HEK293T (cell line): ENCODE results near the gene ABCA3.

Experiments used
- CTCF ChIA-PET: fragments of 350-600 bp; formaldehyde crosslinking; extraction: SDS; loops from one replicate; lab custom pipeline; 2021; ENCODE audit warnings: antibody characterized with exemption, inconsistent platforms; lab: Yijun Ruan, JAX
- POLR2A ChIA-PET: fragments of 350-600 bp; formaldehyde crosslinking; extraction: SDS; loops from one replicate; lab custom pipeline; 2020; ENCODE audit warnings: antibody characterized with exemption, inconsistent platforms; lab: Yijun Ruan, JAX
- DNase-seq: peaks from one replicate; pipeline ENCODE4 v3.0.0; 2012; ENCODE audit warnings: mixed read lengths; ENCODE audit errors: extremely low spot score
- ARNT ChIP-seq: fragments of 450-650 bp; IDR thresholded peaks from 2 replicates; pipeline ENCODE4 v1.6.1; 2017; ENCODE audit warnings: mild to moderate bottlenecking
- BHLHE40 ChIP-seq: fragments of 450-650 bp; IDR thresholded peaks from 2 replicates; pipeline ENCODE4 v1.6.1; 2016; ENCODE audit warnings: mild to moderate bottlenecking, moderate library complexity, borderline replicate concordance
- CTBP1 ChIP-seq: fragments of 450-650 bp; IDR thresholded peaks from 2 replicates; pipeline ENCODE4 v1.6.1; 2016; ENCODE audit warnings: borderline replicate concordance
- ELF4 ChIP-seq: fragments of 450-650 bp; IDR thresholded peaks from 2 replicates; pipeline ENCODE4 v1.6.1; 2017; ENCODE audit warnings: antibody characterized with exemption
- FOXA1 ChIP-seq: fragments of 450-650 bp; IDR thresholded peaks from 2 replicates; pipeline ENCODE4 v1.6.1; 2016; ENCODE audit warnings: mild to moderate bottlenecking
- FOXK2 ChIP-seq: fragments of 450-650 bp; IDR thresholded peaks from 2 replicates; pipeline ENCODE4 v1.6.1; 2016; ENCODE audit warnings: mild to moderate bottlenecking
- FOXM1 ChIP-seq: fragments of 450-650 bp; IDR thresholded peaks from 2 replicates; pipeline ENCODE4 v1.6.1; 2017; ENCODE audit warnings: mild to moderate bottlenecking, borderline replicate concordance
- HDGF ChIP-seq: fragments of 450-650 bp; IDR thresholded peaks from 2 replicates; pipeline ENCODE4 v1.6.1; 2017; ENCODE audit warnings: antibody characterized with exemption, borderline replicate concordance
- L3MBTL2 ChIP-seq: fragments of 450-650 bp; conservative IDR thresholded peaks from 2 replicates; pipeline ENCODE4 v1.6.1; 2016; ENCODE audit warnings: mild to moderate bottlenecking
- LEF1 ChIP-seq: fragments of 450-650 bp; IDR thresholded peaks from 2 replicates; pipeline ENCODE4 v1.6.1; 2017; ENCODE audit warnings: mild to moderate bottlenecking, borderline replicate concordance
- NFRKB ChIP-seq: fragments of 450-650 bp; IDR thresholded peaks from 2 replicates; pipeline ENCODE4 v1.6.1; 2016; ENCODE audit warnings: mild to moderate bottlenecking, moderate library complexity
- PKNOX1 ChIP-seq: fragments of 450-650 bp; IDR thresholded peaks from 2 replicates; pipeline ENCODE4 v1.6.1; 2016
- SP1 ChIP-seq: fragments of 450-650 bp; IDR thresholded peaks from 2 replicates; pipeline ENCODE4 v1.6.1; 2017
- SUZ12 ChIP-seq: fragments of 450-650 bp; IDR thresholded peaks from 2 replicates; pipeline ENCODE4 v1.6.1; 2016; ENCODE audit warnings: mild to moderate bottlenecking
- TARDBP ChIP-seq: fragments of 450-650 bp; IDR thresholded peaks from 2 replicates; pipeline ENCODE4 v1.6.1; 2016
- ZNF384 ChIP-seq: fragments of 450-650 bp; IDR thresholded peaks from 2 replicates; pipeline ENCODE4 v1.6.1; 2016

The ABCA3 gene

GRCh38 chr16:2370721-2371120 is 30.2 kb upstream of the ABCA3 start:
- CTCF ChIA-PET = no interaction called here

GRCh38 chr16:2366660-2367309 is 26.3 kb upstream of the ABCA3 start:
- no peak for DNase-seq
- ChIA-PET POLR2A (no interaction called here), CTCF (no interaction called here)
- TF ChIP-seq TARDBP = no peak
- no peak for TF ChIP-seq SUZ12
- TF ChIP-seq ELF4 = no peak
- TF ChIP-seq PKNOX1 = no peak
- TF ChIP-seq LEF1 = no peak
- TF ChIP-seq ARNT = no peak
- no peak for TF ChIP-seq L3MBTL2
- no peak for TF ChIP-seq FOXM1
- TF ChIP-seq SP1 = no peak
- TF ChIP-seq FOXA1 = no peak
- no peak for TF ChIP-seq NFRKB

More at GRCh38 chr16:2370721-2371120, 30.2 kb upstream of the ABCA3 start:
- POLR2A ChIA-PET = no interaction called here
- DNase-seq = no peak
- TF ChIP-seq ZNF384 = no peak
- no peak for TF ChIP-seq ARNT
- no peak for TF ChIP-seq L3MBTL2
- TF ChIP-seq HDGF = no peak
- TF ChIP-seq TARDBP = no peak
- no peak for TF ChIP-seq ELF4
- TF ChIP-seq PKNOX1 = no peak
- TF ChIP-seq NFRKB = no peak
- no peak for TF ChIP-seq FOXA1
- no peak for TF ChIP-seq BHLHE40
- TF ChIP-seq FOXM1 = no peak
- TF ChIP-seq LEF1 = no peak

- CTCF ChIA-PET = no interaction called here
- DNase-seq = no peak
- no peak for TF ChIP-seq FOXM1
- no peak for TF ChIP-seq TARDBP
- TF ChIP-seq NFRKB = no peak
- no peak for TF ChIP-seq PKNOX1
- no peak for TF ChIP-seq CTBP1
- TF ChIP-seq HDGF = no peak
- TF ChIP-seq SP1 = no peak
- no peak for TF ChIP-seq FOXK2
- no peak for TF ChIP-seq SUZ12
- no peak for TF ChIP-seq FOXA1
- TF ChIP-seq BHLHE40 = no peak
- no peak for TF ChIP-seq ARNT
- TF ChIP-seq ELF4 = no peak
- TF ChIP-seq LEF1 = no peak
- TF ChIP-seq L3MBTL2 = no peak
- no peak for TF ChIP-seq ZNF384
- POLR2A ChIA-PET = interaction anchor here (0.6 kb wide), 2 partner anchors 155 to 1751 kb away, joined by 3 read pairs; partner anchors contain the start of genes ADCY9 and BRICD5
Observed at GRCh38 chr16:2365397-2366294, 25.1 kb upstream of the ABCA3 start.

- TF ChIP-seq CTBP1 (no peak), SP1 (no peak), NFRKB (no peak), L3MBTL2 (no peak), FOXK2 (no peak), ZNF384 (no peak), PKNOX1 (no peak), TARDBP (no peak), ELF4 (no peak)
- ChIA-PET POLR2A (interaction anchor here (0.6 kb wide), 1 partner anchor 154 kb away, joined by 3 read pairs; the partner anchor contains the start of gene BRICD5), CTCF (no interaction called here)
- DNase-seq = peak; percentile 33
Observed at GRCh38 chr16:2364638-2365210, 24.2 kb upstream of the ABCA3 start.

- no peak for TF ChIP-seq FOXA1
- no peak for TF ChIP-seq ZNF384
- no peak for TF ChIP-seq L3MBTL2
- POLR2A ChIA-PET = no interaction called here
- no peak for DNase-seq
- CTCF ChIA-PET = no interaction called here
Observed at GRCh38 chr16:2362218-2362617, 21.7 kb upstream of the ABCA3 start.
